Posterior vena cava (tissue), 2 donors: Measurements from ENCODE around the gene GRK3. TPM values are rescaled to one million over a fixed set of nuclear protein-coding genes. Genes with fewer than 3 reads are reported as not detected.
"Not testable (repeated sequence)": the region's sequence is repeated elsewhere in the genome, so short reads cannot be mapped to it uniquely, and the experiment has no call there.

Source experiments
- DNase-seq: peaks from one replicate; pipeline ENCODE4 v3.0.0-alpha.2; 2020; ENCODE audit warnings: low spot score
- intact Hi-C, 2 donors: fragments of 100-400 bp; cut with DNase I; formaldehyde crosslinking; loops; one replicate each; pipeline versions ENCODE4 v1.14.1 to v1.14.2; 2022 to 2023
- total RNA-seq, 2 donors: library from RNA; stranded (reverse); fragmentation: NEBNext Ultra II Directional; extraction: Animal tissue kit (Norgen Biotek cat#: 25700); gene quantifications; one replicate each; pipeline ENCODE4 v1.2.1, GENCODE V29; 2021
- donor health status: DM: yes; HTN: yes; CAD: no.
- donor health status: DM: yes; HTN: yes; CAD: no.

The GRK3 gene
- total RNA-seq, 2 donors from 2014 or later, result 7.7 to 8.2 TPM

DNA sequence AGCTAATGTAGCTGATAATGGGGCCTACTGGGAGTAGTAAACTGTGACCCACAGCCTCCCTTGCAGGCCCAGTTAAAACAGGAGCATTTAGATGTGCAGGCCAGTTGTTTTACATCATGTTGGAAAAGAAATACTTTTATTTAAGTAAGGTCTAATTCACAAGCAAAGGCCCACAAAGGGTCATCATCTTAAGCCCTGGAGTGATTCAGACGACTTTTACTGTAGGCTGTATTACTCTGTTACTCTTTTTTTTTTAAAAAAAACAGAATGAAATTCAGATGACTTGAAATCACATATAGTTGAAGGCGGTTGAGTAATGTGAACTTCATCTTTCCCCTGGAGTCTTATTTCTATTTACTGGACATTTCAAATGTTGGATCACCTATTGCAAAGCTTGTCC lies 3.6 kb downstream of the GRK3 start:
- intact Hi-C loops, DNase-seq: not testable (repeated sequence)

DNA sequence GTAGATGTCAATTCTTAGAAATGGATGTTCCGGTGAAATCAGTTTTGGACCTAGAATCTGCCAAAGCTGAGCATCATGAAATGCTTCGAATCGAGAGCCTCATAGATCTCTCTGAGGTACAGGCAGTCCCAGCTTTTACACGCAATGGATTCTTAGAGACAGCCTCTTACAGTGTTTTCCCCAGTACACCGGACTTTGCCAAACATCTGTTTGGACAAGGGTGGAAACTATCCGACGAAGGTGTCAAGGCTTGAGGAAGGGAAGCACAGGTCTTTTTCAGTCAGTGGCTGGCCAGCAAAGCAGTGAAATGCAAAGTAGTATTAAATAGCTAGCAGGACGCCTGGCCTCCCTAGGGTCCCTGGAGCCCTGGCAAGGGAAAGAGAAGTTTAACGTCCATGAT lies 4.9 kb downstream of the GRK3 start:
- no peak for DNase-seq
- intact Hi-C loops, result no loop called here

DNA sequence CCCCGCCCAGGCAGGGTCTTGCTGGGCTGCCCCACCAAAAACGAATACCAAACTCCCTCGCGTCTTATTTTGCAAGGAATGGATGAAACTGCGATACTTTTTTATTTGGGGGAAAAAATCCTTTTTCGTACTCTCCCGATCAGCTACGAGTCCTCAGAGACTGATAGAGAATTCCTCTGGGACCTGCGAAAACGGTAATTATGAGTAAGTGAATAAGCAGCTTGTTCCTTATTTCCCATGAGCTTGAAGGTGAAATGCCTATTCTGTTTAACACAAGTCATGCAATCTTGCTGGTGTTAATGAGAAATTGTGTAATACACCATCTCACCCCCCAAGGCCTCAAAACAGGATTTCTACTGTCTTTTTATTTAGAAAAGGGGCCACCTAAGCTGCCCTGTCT lies 5.5 kb downstream of the GRK3 start:
- intact Hi-C loops, result no loop called here
- DNase-seq, result no peak

DNA sequence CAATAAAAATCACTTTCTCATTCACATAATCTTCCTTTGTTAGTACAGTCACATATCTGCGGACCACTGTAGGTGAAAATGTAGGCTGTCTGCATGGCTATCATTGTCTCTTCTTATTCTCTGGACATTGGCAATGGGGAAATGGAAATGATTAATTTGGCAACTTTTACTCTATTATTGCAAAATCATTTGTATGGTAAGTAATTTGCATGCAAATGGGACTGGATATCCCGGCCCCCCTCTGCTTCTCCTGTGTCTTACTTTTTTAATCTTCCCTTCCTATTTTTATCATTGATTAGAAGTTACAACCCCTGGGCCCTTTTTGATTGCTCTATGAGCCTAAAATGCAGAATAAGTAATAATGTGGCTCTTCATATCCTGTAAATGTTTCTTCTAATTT lies 6.0 kb downstream of the GRK3 start:
- intact Hi-C loops, result no loop called here
- DNase-seq, result no peak

DNA sequence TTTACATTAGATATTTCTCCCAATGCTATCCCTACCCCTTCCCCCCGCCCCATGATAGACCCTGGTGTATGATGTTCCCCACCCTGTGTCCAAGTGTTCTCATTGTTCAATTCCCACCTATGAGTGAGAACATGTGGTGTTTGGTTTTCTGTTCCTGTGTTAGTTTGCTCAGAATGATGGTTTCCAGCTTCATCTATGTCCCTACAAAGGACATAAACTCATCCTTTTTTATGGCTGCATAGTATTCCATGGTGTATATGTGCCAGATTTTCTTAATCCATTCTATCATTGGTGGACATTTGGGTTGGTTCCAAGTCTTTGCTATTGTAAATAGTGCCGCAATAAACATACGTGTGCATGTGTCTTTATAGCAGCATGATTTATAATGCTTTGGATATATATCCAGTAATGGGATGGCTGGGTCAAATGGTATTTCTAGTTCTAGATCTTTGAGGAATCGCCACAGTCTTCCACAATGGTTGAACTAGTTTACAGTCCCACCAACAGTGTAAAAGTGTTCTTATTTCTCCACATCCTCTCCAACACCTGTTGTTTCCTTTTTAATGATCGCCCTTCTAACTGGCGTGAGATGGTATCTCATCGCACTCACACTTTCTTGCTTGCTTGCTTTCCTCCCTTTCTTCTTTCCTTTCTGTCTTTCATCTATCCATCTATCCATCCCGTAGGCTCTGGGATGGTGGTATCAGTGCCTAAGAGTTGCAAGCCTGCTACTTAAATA lies 7.7 kb downstream of the GRK3 start:
- DNase-seq, intact Hi-C loops: not testable (repeated sequence)

DNA sequence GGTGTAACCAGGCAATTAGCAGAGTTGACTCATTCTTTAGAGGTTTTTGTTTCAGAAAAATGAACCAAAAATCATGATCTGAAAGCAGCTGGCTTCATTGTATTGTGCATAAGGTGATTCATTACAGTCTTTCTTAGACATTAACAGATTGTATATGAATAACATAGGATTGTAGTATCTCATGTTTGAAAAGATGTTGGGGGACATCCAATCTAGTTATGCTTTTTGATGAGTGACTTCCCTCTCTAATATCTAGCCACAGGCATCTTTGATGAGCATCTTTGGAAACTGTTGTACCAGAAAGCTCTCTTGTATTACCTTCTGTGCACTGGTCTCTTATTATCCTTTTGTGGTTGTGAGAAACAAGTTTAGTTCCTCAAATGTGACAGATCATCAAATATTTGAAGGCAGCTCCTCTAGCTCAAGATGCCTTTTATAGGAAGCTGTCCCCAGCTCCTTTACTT lies 8.3 kb downstream of the GRK3 start:
- intact Hi-C loops, result no loop called here
- no peak for DNase-seq

DNA sequence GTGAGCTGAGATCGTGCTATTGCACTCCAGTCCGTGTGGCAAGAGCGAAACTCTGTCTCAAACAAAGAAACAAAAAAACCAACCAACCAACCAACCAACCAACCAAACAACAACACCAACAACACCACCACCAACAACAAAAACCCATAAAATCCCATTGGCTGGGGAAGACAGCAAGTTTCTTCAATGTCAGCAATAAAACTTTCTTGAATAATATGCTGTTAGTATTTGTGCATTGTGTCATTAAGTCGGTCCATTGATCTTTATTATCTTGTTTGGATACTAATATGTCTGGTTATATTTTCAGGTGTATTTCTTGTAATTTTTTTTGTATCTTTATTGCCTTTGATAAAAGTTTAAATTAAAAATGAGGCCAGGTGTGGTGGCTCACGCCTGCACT lies 9.4 kb downstream of the GRK3 start:
- DNase-seq, result no peak
- intact Hi-C loops, result no loop called here

DNA sequence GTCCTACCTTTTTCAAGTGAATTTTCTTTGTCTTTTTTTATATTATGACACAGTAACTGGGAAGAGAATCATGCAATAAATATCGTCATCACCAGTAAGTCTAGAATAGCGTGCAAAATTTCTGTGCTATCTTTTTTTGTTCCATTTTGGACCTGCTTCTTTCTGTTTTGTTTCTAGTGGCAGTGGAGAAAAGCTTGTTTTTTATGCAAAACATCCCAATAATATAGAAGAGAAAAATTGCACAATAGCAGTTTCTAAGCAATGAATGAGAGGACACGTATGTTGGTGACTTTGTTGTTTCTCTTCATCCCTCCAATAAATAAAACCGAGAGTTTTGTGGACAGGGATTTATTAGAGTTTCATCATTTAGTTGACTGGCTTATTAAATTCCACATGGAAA lies 10.3 kb downstream of the GRK3 start:
- intact Hi-C loops, result no loop called here
- DNase-seq, result no peak

DNA sequence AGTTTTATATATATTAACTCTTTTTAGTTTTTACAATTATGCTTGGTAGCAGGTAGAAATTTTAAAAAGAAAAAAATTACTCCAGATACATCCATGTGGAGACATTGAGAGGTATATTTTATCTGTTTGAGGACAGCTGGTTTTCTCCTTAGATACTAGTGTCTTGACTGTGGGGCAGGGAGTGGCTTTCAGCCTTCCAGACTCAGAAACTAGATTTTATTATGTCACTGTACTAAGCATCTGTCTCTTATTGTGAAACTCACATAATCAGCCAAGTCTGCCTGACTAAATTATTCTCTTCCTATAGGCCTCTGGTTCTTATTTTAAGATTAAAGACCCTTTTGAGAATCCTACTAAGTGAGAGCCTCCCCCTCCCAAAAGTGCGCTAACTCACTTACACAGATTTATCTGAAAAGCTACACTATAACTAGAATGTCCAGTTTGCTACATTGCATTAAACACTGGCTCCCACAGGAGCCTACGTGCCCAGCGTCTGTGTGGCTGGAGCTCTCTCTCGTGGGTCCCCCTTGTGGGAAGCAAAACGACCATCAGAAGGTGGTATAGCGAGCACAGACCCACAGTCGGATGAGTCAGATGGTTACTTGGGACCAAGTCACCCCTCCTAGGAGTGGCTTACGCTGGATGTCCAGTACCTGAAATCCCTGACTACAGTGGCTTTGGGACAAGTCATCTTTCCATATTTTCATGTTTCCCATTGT lies 11.4 kb downstream of the GRK3 start:
- intact Hi-C loops, DNase-seq: not testable (repeated sequence)

DNA sequence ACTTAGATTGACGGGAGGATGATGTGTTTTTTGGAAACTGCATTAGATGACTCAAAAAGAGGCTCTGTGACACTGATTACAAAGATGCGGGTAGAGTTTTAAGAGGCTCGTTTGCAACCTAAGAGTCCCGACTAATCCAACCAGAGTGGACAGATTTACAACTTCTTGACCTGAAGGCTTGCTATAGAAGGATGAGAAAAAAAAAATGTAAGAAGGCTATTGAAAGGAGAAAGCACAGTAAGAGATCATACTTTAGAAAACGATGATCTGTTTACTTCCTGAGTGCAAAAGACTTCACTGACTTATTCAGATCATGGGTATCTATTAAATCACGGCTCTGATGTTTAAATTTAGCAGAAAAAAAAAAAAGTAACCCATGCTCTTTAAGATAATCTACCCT lies 17.0 kb downstream of the GRK3 start:
- intact Hi-C loops, DNase-seq: not testable (repeated sequence)

DNA sequence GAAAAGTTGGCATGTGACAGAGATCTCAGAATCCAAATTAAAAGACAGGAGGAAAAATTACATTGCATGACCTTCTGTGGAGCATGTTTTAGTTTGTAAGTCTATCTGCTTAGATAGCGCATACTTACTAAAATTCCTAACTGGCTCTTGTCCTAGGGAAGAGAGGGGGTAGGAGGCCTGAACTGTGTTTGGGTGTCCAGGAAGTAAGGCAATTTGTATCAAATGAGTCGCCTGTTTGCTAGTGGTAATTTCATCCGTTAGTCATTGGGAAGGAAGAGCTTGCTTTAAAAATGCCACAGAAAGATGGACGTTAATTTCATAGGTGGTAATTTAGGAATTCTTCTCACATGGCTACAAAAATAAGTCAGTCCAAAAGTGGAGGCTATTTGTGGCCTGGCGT lies 18.5 kb downstream of the GRK3 start:
- DNase-seq, result no peak
- intact Hi-C loops, result no loop called here

DNA sequence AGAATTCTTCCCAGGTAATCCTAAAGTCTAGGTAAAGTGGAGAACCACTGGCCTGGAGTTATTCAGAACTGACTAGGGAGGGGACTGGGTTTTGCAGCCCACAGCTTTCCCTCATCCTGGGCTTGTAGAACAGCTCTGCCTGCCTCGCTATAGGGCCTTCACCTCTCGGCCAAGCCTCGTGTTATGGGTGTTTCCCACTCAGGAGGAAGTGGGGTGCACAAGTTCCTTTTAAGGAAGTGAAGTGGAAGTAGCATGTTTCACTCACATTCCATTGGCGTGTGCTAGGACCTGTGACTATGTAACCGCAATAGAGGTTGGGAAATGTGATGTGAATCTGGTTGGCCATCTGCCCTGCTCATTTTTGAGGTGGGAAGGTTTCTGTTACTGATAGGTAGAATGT lies 20.5 kb downstream of the GRK3 start:
- DNase-seq, intact Hi-C loops: not testable (repeated sequence)

DNA sequence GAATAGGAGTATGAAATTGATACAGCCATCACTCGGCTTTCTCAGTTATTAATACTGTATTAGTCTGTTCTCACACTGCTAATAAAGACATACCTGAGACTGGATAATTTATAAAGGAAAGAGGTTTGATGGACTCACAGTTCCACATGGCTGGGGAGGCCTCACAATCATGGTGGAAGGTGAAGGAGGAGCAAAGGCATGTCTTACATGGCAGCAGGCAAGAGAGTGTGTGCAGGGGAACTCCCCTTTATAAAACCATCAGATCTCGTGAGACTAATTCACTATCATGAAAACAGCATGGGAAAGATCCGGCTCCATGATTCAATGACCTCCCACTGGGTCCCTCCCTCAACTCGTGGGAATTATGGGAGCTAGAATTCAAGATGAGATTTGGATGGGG lies 25.2 kb downstream of the GRK3 start:
- DNase-seq, intact Hi-C loops: not testable (repeated sequence)

DNA sequence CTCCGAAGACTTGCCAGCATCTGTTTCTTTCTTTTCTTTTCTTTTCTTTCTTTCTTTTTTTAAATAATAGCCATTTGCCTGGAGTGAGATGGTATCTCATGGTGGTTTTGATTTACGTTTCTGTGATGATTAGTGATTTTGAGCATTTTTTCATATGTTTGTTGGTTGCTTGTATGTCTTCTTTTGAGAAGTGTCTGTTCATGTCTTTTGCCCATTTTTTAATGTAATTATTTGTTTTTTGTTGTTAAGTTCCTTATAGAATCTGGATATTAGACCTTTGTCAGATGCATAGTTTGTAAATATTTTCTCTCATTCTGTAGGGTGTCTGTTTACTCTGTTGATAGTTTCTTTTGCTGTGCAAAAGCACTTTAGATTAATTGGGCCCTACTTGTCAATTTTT lies 28.8 kb downstream of the GRK3 start:
- DNase-seq, intact Hi-C loops: not testable (repeated sequence)

DNA sequence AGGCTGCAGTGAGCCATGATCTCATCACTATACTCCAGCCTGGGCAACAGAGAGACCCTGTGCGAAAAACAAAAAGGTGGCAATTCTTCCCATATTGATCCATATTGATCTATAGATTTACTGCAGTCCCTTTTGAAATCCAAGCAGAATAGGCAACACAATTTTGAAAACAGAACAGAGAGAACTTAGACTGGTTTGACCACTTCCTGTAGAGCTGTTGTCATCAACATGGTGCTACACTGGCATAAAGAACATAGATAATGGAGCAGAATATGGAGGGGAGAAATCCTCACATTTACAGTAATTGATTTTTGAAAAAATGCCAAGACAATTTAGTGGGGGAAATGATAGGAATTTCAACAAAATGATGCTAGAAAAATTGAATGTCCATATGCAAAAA lies 34.1 kb downstream of the GRK3 start:
- no peak for DNase-seq
- intact Hi-C loops, result no loop called here

DNA sequence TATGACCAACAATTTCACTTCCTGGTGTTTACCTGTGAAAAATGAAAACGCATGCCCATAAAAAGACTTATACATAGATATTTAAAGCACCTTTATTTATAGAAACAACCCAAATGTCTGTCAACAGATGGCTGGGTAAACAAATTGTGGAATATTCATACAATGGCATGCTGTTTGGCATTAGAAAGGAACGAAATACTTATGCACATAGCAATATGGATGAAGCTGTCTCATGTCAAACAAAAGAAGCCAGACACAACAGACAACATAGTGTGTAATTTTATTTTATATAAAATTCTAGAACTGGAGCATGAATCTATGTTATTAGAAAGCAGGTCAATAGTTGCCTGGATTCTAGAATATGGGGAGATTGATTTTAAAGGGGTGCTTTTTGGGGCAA lies 38.0 kb downstream of the GRK3 start:
- intact Hi-C loops, result no loop called here
- DNase-seq, result no peak

DNA sequence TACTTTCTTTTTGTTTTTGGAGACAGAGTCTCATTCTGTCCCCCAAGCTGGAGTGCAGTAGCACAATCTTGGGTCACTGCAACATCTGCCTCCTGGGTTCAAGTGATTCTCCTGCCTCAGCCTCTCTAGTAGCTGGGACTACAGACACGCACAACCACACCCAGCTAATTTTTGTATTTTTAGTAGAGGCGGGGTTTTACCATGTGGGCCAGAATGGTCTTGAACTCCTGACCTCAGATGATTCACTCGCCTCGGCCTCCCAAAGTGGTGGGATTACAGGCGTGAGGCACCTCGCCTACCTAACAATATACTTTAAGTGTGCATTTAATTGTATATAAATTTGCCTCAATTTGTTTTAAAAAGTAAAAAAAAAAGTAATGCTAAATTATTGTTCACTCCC lies 38.4 kb downstream of the GRK3 start:
- intact Hi-C loops, result no loop called here
- DNase-seq, result no peak

DNA sequence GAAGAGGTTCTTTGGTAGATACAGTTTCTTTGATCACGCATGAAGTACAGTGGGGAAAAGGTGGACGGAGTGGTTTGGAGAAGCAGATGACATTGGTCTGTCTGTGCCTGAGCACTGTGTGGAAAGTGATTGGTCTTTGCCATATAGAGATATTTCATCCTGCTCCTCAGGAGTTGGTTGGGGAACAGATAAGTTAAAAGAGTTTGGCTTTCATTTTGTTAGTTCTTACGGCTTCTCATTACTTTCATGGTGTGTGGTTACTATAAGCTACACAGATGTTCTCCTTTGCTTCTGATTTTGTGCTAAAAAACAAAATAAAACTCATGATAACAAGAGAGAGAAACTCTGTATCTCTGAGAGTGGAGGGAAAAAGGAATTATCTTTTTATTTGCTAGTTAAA lies 40.7 kb downstream of the GRK3 start:
- DNase-seq, intact Hi-C loops: not testable (repeated sequence)

DNA sequence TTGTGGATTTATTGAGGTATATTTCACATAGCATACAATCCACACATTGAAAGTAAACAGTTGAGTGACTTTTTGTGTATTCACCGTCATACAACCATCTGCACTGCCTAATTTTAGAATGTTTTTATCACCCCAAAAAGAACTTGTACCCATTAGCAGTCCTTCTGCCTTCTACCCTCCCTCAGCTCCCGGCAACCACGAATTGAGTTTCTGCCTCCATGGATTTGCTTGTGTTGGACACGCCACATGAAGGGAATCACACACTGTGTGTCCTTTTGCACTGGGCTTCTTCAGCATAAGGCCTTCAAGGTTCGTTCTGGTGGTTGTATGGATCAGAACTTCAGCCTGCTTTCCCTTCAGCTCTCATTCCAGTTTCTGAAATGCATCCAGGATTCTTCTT lies 41.1 kb downstream of the GRK3 start:
- intact Hi-C loops, DNase-seq: not testable (repeated sequence)

DNA sequence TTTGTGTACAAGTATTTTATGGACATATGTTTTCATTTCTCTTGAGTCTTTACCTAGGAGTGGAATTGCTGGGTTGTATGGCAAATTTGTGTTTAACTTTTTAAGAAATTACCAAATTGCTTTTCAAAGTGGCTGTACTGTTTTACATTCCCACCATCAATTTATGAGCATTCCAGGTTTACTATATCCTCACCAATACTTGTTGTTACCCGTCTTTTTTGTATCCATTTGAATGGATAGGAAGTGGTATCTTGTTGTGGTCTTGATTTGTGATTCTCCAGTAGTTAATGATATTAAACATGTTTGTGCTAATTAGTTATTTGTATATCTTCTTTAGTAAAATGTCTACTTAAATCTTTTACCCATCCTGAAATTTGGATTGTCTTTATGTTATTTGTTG lies 46.8 kb downstream of the GRK3 start:
- DNase-seq, intact Hi-C loops: not testable (repeated sequence)

DNA sequence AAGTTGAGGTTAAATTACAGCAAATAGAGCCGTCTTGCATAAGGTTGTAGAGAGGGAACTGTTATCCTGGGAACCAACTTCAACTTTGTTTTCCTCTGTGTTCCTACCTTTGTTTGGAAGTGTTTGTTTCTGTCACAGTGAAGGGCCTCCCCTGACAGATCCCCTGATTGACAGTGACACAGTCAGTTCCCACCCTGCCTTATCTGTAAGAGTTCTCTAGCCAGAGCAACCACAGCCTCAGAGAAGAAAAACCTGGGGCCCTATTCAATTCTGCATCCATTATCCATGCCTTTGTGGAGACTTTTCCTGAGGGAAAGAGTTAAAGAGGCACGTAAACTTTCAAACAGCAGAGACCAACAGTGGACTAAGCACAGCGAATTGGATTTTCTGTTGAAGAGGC lies 48.7 kb downstream of the GRK3 start:
- intact Hi-C loops, DNase-seq: not testable (repeated sequence)
